Fibroblast of pulmonary artery (primary cell): ENCODE measurements around the gene HMGXB3.

Experiments used
- DNase-seq: peaks from one replicate; pipeline ENCODE4 v3.0.0-alpha.2; 2010; ENCODE audit warnings: low read depth
- H3K4me3 ChIP-seq: replicated peaks from 2 replicates; pipeline ENCODE4 v1.5.1; 2011; ENCODE audit warnings: low read depth, mild to moderate bottlenecking, control low read depth, low read length, moderate library complexity
- TF ChIP-seq, protein P1 (sequence below): IDR thresholded peaks from 2 replicates; pipeline ENCODE4 v1.5.1; 2011; ENCODE audit warnings: mild to moderate bottlenecking, control low read depth, low read length, inconsistent platforms; ENCODE audit errors: missing control alignments

HMGXB3 gene

DNA sequence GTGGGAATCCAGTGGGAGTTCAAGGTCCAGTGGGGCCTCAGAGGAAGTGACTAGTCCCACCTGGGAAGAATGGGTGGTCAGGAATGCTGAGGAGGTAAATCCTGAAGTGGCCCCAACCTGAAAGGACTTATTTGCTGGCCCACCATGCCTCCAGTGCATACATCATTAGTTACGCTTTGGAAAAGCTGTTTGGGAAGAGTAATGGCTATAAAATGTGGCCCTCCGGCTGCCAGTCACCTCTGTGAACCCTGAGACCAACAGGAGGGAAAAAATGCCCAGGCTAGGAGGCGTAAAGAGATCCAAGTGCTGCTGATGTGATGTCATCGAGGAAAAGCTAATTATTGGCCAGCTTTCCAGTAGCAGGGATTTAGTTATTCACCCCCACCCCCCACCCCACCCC lies 42.7 kb upstream of the HMGXB3 start:
- TF ChIP-seq, protein P1, sequence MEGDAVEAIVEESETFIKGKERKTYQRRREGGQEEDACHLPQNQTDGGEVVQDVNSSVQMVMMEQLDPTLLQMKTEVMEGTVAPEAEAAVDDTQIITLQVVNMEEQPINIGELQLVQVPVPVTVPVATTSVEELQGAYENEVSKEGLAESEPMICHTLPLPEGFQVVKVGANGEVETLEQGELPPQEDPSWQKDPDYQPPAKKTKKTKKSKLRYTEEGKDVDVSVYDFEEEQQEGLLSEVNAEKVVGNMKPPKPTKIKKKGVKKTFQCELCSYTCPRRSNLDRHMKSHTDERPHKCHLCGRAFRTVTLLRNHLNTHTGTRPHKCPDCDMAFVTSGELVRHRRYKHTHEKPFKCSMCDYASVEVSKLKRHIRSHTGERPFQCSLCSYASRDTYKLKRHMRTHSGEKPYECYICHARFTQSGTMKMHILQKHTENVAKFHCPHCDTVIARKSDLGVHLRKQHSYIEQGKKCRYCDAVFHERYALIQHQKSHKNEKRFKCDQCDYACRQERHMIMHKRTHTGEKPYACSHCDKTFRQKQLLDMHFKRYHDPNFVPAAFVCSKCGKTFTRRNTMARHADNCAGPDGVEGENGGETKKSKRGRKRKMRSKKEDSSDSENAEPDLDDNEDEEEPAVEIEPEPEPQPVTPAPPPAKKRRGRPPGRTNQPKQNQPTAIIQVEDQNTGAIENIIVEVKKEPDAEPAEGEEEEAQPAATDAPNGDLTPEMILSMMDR: no peak
- no peak for DNase-seq
- no peak overlapping the region for H3K4me3 ChIP-seq

DNA sequence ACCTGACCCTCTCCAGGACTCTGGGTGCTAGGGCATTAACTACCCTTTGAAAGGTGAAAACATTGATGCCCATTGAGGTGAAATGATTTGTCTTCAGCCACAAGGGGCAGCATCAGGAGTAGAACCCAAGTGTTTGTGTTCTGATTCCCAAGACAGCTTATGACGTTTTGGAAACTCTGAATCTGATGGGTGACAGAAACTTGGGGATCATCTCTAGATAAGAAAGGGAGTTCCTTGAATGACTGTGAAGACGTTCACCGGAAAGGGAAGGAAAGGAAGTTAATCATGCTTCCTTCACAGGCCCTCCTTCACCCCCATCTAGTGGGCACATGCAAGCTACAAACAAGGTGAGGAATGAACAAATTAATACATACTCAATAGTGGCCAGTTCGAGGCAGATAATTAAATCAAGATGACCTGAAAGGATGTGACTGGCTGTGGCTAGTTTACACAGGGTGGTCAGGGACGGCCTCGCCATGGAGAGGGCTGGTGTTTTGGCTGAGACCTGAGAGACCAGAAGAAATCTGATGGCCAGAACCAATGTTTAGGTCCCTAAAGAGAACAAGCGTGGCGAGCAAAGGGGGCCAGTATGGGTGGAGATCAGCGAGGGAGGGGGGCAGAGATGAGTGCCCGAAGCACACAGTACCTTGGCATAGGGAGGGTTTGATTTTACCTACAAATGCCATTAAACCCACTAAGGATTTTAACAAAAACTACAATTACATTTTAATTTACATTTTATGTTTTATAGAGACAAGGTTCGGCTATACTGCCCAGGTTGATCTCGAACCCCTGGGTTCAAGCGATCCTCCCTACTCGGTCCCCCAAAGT lies 40.9 kb upstream of the HMGXB3 start:
- TF ChIP-seq, protein P1: peak; percentile 69
- peak overlapping the region; percentile 78 for H3K4me3 ChIP-seq
- DNase-seq: peak; percentile 84

DNA sequence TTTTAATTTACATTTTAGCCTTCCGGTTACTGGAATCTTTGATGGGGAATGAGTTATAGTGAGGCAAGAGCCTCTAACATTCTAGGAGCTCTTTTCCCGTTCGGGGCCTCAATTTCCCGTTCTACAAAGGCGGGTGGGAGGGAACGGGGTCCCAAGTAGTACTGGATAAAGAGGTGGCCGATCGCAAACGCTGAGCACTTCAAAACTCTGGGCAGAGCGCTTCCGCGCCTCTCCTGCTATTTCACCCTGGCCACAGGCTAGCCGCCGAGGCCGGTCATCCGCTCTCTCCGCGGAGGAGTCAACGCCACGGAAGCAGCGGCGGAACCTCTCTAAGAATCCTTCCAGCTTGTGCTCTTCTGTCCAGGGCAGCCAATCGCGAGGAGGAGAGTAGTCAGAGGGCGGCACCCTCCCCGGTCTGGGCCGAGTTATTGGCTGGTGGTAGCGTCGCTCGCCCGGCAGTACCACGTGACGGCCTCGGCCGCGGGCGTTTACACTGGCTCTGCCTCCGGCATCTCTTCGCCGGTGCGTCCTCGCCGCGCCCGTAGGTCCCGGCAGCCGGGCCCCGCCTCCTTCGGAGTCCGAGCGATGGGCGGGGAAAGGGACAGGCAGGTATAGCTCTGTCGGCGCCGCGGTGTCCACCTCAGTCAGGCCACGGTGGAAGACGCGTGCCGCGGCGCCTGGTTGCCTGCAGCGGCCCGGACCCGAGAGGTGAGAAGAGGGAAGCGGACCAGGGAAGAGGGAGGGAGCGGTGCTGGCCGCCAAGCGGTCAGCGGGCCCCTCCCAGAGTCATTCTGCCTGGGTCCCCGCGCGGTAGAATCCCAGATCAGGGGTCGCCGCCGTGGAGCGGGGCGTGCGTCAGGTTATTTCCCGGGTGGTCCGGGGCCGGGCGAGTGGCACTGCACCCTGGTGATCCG lies 40.0 kb upstream of the HMGXB3 start, which contains the start of gene SLC26A2:
Gene SLC26A2, plus strand, starts transcription at position 487 of the 914 bp plus-strand sequence. CDS start 16,895 bp downstream, outside the sequence.
- H3K4me3 ChIP-seq: peak within 1 kb of the TSS; percentile 78
- peak; percentile 98 for DNase-seq
- TF ChIP-seq, protein P1: no peak

DNA sequence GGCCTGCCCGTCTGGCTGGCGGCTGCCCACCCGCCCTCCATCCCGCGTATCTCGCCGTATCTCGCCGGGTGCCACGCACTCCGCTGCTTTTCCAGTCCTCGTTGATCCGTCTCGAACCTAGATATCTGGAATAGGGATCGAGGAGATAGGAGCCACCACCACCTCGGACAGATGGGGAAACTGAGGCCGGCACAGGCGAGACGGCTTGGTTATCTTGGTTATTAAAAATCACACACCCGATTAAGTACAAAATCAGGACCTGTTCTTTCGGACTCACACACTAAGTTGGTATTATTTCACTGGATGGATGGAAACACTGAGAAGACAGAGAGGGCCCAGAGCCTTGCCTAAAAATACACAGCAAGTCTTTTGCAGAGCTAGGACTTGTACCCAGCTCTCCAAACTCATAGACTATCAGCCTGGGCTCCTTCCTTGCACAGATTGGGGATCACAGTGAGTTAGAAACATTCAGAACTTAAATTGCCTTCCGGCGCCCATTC lies 39.3 kb upstream of the HMGXB3 start:
- no peak for DNase-seq
- TF ChIP-seq, protein P1: no peak
- H3K4me3 ChIP-seq: peak overlapping the region; percentile 78

DNA sequence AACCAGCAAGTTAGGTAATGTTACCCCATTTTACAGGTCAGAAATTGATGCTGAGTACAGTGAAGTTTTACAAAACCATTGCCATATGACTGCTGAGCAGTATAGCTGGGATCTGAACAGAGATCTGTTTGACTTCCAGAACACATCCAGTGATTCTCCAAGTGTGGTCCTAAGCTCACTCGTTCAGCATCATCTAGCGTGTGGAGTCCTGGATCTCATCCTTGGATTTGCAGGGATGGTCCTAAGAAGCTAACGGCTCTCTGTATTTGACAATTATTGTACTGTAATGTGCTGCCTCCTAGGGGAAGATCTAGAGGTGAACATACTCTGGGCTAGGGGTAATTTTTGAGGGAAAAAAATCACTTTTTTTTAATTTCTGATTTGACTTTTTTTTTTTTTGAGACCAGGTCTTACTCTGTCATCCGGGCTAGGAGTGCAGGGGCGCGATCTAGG lies 38.6 kb upstream of the HMGXB3 start:
- TF ChIP-seq, protein P1: peak; percentile 73
- peak; percentile 83 for DNase-seq
- peak overlapping the region; percentile 13 for H3K4me3 ChIP-seq

DNA sequence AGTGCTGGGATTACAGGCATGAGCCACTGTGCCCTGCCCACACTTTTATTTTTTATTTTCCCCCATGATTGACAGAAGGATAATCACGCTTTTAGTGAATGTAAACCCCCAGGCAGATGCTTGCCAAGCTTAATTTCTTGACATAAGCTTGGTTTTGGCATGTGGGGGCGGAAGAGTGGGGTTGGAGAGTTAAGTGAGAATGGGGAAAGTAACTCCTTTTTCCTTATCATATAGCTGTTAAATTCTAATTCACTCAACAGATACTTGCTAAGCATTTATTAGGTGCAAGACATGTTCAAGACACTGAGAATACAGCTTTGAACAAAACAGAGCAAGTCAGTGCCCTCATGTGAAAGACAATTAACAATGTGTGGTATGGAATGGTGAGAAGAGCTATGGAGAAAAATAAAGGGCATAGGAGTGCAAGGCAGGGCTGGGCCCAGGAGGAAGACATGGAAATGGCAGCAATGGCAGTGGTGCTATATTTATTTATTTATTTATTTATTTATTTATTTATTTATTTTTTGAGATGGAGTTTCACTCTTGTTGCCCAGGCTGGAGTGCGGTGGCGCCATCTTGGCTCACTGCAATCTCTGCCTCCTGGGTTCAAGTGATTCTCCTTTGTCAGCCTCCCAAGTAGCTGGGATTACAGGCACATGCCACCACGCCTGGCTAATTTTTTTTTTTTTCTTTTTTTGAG lies 37.8 kb upstream of the HMGXB3 start:
- no peak for DNase-seq
- TF ChIP-seq, protein P1: no peak
- no peak overlapping the region for H3K4me3 ChIP-seq
